Glutamatergic neuron (in vitro differentiated cells): ENCODE measurements around the gene NDFIP2. TPM values are rescaled to one million over a fixed set of nuclear protein-coding genes. Genes with fewer than 3 reads are reported as not detected.

Experiments
- DNase-seq: peaks from one replicate; pipeline ENCODE4 v3.0.0; 2022
- H3K27ac Mint-ChIP-seq: one replicate; pipeline ENCODE4 v1.8.0; 2020; ENCODE audit warnings: mild to moderate bottlenecking, mixed read lengths, inconsistent platforms; ENCODE audit not compliant: unreplicated experiment
- H3K27me3 Mint-ChIP-seq: one replicate; pipeline ENCODE4 v1.8.0; 2020; ENCODE audit warnings: mild to moderate bottlenecking, moderate library complexity, mixed read lengths, inconsistent platforms; ENCODE audit not compliant: unreplicated experiment
- H3K36me3 Mint-ChIP-seq: one replicate; pipeline ENCODE4 v1.8.0; 2020; ENCODE audit warnings: mild to moderate bottlenecking, mixed read lengths, inconsistent platforms; ENCODE audit not compliant: unreplicated experiment
- H3K4me1 Mint-ChIP-seq: one replicate; pipeline ENCODE4 v1.8.0; 2020; ENCODE audit warnings: mild to moderate bottlenecking, low read depth, mixed read lengths, inconsistent platforms; ENCODE audit not compliant: unreplicated experiment
- H3K4me3 Mint-ChIP-seq: one replicate; pipeline ENCODE4 v1.8.0; 2020; ENCODE audit warnings: mild to moderate bottlenecking, mixed read lengths, inconsistent platforms; ENCODE audit not compliant: unreplicated experiment
- H3K9me3 Mint-ChIP-seq: one replicate; pipeline ENCODE4 v1.8.0; 2020; ENCODE audit warnings: mild to moderate bottlenecking, moderate library complexity, mixed read lengths, inconsistent platforms; ENCODE audit not compliant: unreplicated experiment
- CTCF ChIP-seq: fragments of 200-600 bp; sonication (generic); IDR thresholded peaks from one replicate; pipeline ENCODE4 v1.5.0; 2021; ENCODE audit not compliant: partially characterized antibody, unreplicated experiment
- total RNA-seq: library from RNA; stranded (reverse); fragmentation: NEBNext Ultra II Directional; extraction: Animal tissue kit (Norgen Biotek cat#: 25700); gene quantifications from one replicate; pipeline ENCODE4 v1.2.1, GENCODE V29; 2021; ENCODE audit not compliant: unreplicated experiment

NDFIP2 gene
- total RNA-seq, 1 donor from 2014 or later: 35.6 TPM

- Mint-ChIP-seq H3K4me3 (no peak overlapping the region), H3K9me3 (peaks cover 1% of the 10 kb centered on the region), H3K36me3 (no peaks in the 10 kb centered on the region), H3K27ac (no peak overlapping the region), H3K27me3 (no peaks in the 10 kb centered on the region), H3K4me1 (no peaks in the 10 kb centered on the region)
- no peak for TF ChIP-seq CTCF
- DNase-seq: no peak
Observed at GRCh38 chr13:79604752-79605151, 123.8 kb downstream of the NDFIP2 start.

Other genes with a start within 250 kb of the NDFIP2 start
- 51.4 TPM for gene RBM26, start 74.9 kb upstream of the NDFIP2 start, total RNA-seq